ENCODE data around the gene FETUB. TPM values are rescaled to one million over a fixed set of nuclear protein-coding genes. Genes with fewer than 3 reads are reported as not detected.

FETUB gene
- total and polyA plus RNA-seq, 9 donors: not detected

- Histone ChIP-seq H3K36me3 (no peaks in the 10 kb centered on the region), H3K27me3 (no peaks in the 10 kb centered on the region), H3K4me3 (no peak overlapping the region), H3K27ac (no peak overlapping the region), H3K9me3 (no peaks in the 10 kb centered on the region), H3K4me1 (ENCODE audit: insufficient read depth) (no peaks in the 10 kb centered on the region)
- WGBS, 3 donors: 67 to 75% (median 73%) methylated on average over 12 of the region's 12 CpGs
- intact Hi-C loops (cut with DNase I): no loop called here
- TF ChIP-seq EP300 (IDR thresholded peaks at IDR 0.05) (no peak), POLR2A (IDR thresholded peaks at IDR 0.05) (no peak)
- TF ChIP-seq, protein P1, sequence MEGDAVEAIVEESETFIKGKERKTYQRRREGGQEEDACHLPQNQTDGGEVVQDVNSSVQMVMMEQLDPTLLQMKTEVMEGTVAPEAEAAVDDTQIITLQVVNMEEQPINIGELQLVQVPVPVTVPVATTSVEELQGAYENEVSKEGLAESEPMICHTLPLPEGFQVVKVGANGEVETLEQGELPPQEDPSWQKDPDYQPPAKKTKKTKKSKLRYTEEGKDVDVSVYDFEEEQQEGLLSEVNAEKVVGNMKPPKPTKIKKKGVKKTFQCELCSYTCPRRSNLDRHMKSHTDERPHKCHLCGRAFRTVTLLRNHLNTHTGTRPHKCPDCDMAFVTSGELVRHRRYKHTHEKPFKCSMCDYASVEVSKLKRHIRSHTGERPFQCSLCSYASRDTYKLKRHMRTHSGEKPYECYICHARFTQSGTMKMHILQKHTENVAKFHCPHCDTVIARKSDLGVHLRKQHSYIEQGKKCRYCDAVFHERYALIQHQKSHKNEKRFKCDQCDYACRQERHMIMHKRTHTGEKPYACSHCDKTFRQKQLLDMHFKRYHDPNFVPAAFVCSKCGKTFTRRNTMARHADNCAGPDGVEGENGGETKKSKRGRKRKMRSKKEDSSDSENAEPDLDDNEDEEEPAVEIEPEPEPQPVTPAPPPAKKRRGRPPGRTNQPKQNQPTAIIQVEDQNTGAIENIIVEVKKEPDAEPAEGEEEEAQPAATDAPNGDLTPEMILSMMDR (IDR thresholded peaks at IDR 0.05): no peak
- no peak for DNase-seq
These were observed 40.9 kb upstream of the FETUB start for GRCh38 chr3:186599142-186599784.

- TF ChIP-seq, protein P1 (IDR thresholded peaks at IDR 0.05): no peak
- TF ChIP-seq EP300 (IDR thresholded peaks at IDR 0.05) (no peak), POLR2A (IDR thresholded peaks at IDR 0.05) (no peak)
- intact Hi-C loops (cut with DNase I): no loop called here
- 63 to 90% (median 89%) methylated on average over 2 of the region's 2 CpGs for WGBS, 3 donors
These were observed 40.4 kb upstream of the FETUB start for GRCh38 chr3:186599785-186600166.

DNA sequence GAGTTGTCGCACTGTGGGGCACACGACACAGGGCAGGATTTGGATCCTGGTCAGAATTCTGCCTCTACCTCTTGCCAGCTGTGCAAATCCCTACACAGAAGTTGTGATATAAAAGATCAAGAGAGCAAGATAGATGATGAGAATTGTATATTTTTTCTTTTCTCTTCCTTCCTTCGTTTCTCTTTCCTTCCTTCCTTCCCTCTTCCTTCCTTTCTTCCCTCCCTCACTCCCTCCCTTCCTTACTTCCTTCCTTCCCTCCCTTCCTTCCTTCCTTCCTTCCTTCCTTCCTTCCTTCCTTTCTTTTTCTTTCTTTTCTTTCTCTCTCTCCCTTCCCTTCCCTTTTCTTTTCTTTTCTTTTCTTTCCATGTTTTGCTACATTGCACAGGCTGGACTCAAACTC, 39.3 kb upstream of the FETUB start:
- Histone ChIP-seq H3K4me1 (ENCODE audit: insufficient read depth) (no peaks in the 10 kb centered on the region), H3K27me3 (no peaks in the 10 kb centered on the region), H3K9me3 (no peaks in the 10 kb centered on the region), H3K27ac (no peak overlapping the region), H3K36me3 (no peaks in the 10 kb centered on the region), H3K4me3 (no peak overlapping the region)
- WGBS, 3 donors: 55 to 66% (median 57%) methylated on average over 3 of the region's 3 CpGs
- DNase-seq: no peak
- TF ChIP-seq EP300 (IDR thresholded peaks at IDR 0.05) (no peak), POLR2A (IDR thresholded peaks at IDR 0.05) (no peak)
- TF ChIP-seq, protein P1 (IDR thresholded peaks at IDR 0.05): no peak
- intact Hi-C loops (cut with DNase I): no loop called here

More at GRCh38 chr3:186599785-186600166, 40.4 kb upstream of the FETUB start:
- no peaks in the 10 kb centered on the region for H3K9me3 ChIP-seq
- H3K4me3 ChIP-seq: no peak overlapping the region
- no peaks in the 10 kb centered on the region for H3K27me3 ChIP-seq
- no peak for DNase-seq
- no peaks in the 10 kb centered on the region for H3K4me1 ChIP-seq (ENCODE audit: insufficient read depth)
- H3K36me3 ChIP-seq: no peaks in the 10 kb centered on the region
- H3K27ac ChIP-seq: no peak overlapping the region

GRCh38 chr3:186603159-186603558, 37.0 kb upstream of the FETUB start:
- Histone ChIP-seq H3K9me3 (no peaks in the 10 kb centered on the region), H3K27me3 (no peaks in the 10 kb centered on the region), H3K4me1 (ENCODE audit: insufficient read depth) (no peaks in the 10 kb centered on the region), H3K36me3 (no peaks in the 10 kb centered on the region), H3K27ac (no peak overlapping the region), H3K4me3 (no peak overlapping the region)
- intact Hi-C loops (cut with DNase I): no loop called here
- no peak for DNase-seq
- TF ChIP-seq, protein P1 (IDR thresholded peaks at IDR 0.05): no peak
- no peak for TF ChIP-seq EP300 (IDR thresholded peaks at IDR 0.05)
- TF ChIP-seq POLR2A (IDR thresholded peaks at IDR 0.05): no peak
- 84 to 89% (median 87%) methylated on average over 7 of the region's 7 CpGs for WGBS, 3 donors

Data from ovary (tissue), 9 donors.